IMR-90 (cell line): ENCODE results near the gene TFAP2C. TPM values are rescaled to one million over a fixed set of nuclear protein-coding genes. Genes with fewer than 3 reads are reported as not detected.
A peak's percentile ranks its signal among the peaks of the same experiment; 100 is the strongest.

Source experiments
- ATAC-seq: fragments of 200-7000 bp; cut with Tn5 transposase; 2 replicates; pipeline ENCODE4 v1.9.1; 2020; ENCODE audit warnings: low read depth, mild to moderate bottlenecking, moderate library complexity
- BruUV-seq: library from RNA; stranded (reverse); fragments of 400-500 nt; replicated peaks from 2 replicates; lab custom pipeline; 2021; lab: Mats Ljungman, UMichigan
- CTCF ChIA-PET: fragments of 300-600 bp; formaldehyde crosslinking; extraction: SDS; loops from one replicate; lab custom pipeline; 2021; ENCODE audit warnings: antibody characterized with exemption; lab: Yijun Ruan, JAX
- POLR2A ChIA-PET: fragments of 300-600 bp; sonication (Branson Sonifier 250); formaldehyde crosslinking; loops from one replicate; lab custom pipeline; 2022; ENCODE audit warnings: antibody characterized with exemption; ENCODE audit not compliant: unreplicated experiment; lab: Charles Lee
- DNase-seq: peaks from one replicate; pipeline ENCODE4 v3.0.0; 2013
- H2AFZ ChIP-seq: replicated peaks from 2 replicates; pipeline ENCODE3; 2013; ENCODE audit warnings: low read length, mild to moderate bottlenecking; ENCODE audit not compliant: poor library complexity
- H2AK5ac ChIP-seq: 2 replicates; pipeline ENCODE4 v1.6.1; 2013; ENCODE audit warnings: low read depth, low read length, inconsistent platforms
- H2AK9ac ChIP-seq: replicated peaks from 2 replicates; pipeline ENCODE3; 2013; ENCODE audit warnings: mild to moderate bottlenecking, low read depth, low read length, moderate library complexity; ENCODE audit not compliant: poor library complexity
- H2BK120ac ChIP-seq: 2 replicates; pipeline ENCODE4 v1.6.1; 2013; ENCODE audit warnings: low read depth, low read length, inconsistent platforms
- H2BK15ac ChIP-seq: 3 replicates; pipeline ENCODE4 v1.6.1; 2013; ENCODE audit warnings: low read depth, low read length, inconsistent platforms
- H2BK20ac ChIP-seq: 2 replicates; pipeline ENCODE4 v1.6.1; 2013; ENCODE audit warnings: low read depth, mild to moderate bottlenecking, inconsistent platforms, low read length, moderate library complexity
- H2BK5ac ChIP-seq: 2 replicates; pipeline ENCODE4 v1.6.1; 2013; ENCODE audit warnings: mild to moderate bottlenecking, low read depth, low read length, inconsistent platforms; ENCODE audit not compliant: poor library complexity, severe bottlenecking
- H3K14ac ChIP-seq: replicated peaks from 2 replicates; pipeline ENCODE4 v1.6.1; 2013; ENCODE audit warnings: low read depth, low read length, inconsistent platforms
- H3K18ac ChIP-seq: 2 replicates; pipeline ENCODE4 v1.6.1; 2013; ENCODE audit warnings: low read depth, low read length, control low read depth
- H3K23ac ChIP-seq: 2 replicates; pipeline ENCODE4 v1.6.1; 2013; ENCODE audit warnings: low read depth, low read length, inconsistent platforms
- H3K27ac ChIP-seq: 2 replicates; pipeline ENCODE4 v1.5.1; 2013; ENCODE audit warnings: mild to moderate bottlenecking, control low read depth, low read length; ENCODE audit not compliant: insufficient read depth
- H3K27me3 ChIP-seq: 2 replicates; pipeline ENCODE4 v1.6.1; 2013; ENCODE audit warnings: low read length; ENCODE audit not compliant: control insufficient read depth, insufficient read depth
- H3K36me3 ChIP-seq: 2 replicates; pipeline ENCODE4 v1.6.1; 2013; ENCODE audit warnings: low read length, mixed read lengths; ENCODE audit not compliant: control insufficient read depth, insufficient read depth
- H3K4ac ChIP-seq: 2 replicates; pipeline ENCODE4 v1.6.1; 2013; ENCODE audit warnings: low read depth, low read length, inconsistent platforms
- H3K4me1 ChIP-seq: 2 replicates; pipeline ENCODE4 v1.6.1; 2013; ENCODE audit warnings: low read length, mixed read lengths; ENCODE audit not compliant: control insufficient read depth, insufficient read depth
- H3K4me2 ChIP-seq: 2 replicates; pipeline ENCODE4 v1.6.1; 2013; ENCODE audit warnings: low read depth, mild to moderate bottlenecking, control low read depth, low read length, moderate library complexity
- H3K4me3 ChIP-seq: 2 replicates; pipeline ENCODE4 v1.5.1; 2013; ENCODE audit warnings: low read depth, mild to moderate bottlenecking, control low read depth, low read length, moderate library complexity; ENCODE audit not compliant: insufficient read depth
- H3K56ac ChIP-seq: 2 replicates; pipeline ENCODE4 v1.6.1; 2013; ENCODE audit warnings: low read length, inconsistent platforms; ENCODE audit not compliant: insufficient read depth; ENCODE audit errors: extremely low read depth
- H3K79me1 ChIP-seq, 2 experiments: 2 replicates each; pipeline ENCODE4 v1.6.1; 2013; ENCODE audit warnings: low read length in 2 of 2, inconsistent platforms in 1 of 2, low read depth in 1 of 2
- H3K9ac ChIP-seq: 2 replicates; pipeline ENCODE4 v1.6.1; 2013; ENCODE audit warnings: low read depth, low read length, control low read depth
- H3K9me1 ChIP-seq: 2 replicates; pipeline ENCODE4 v1.6.1; 2013; ENCODE audit warnings: low read length, inconsistent platforms; ENCODE audit not compliant: insufficient read depth
- H3K9me3 ChIP-seq: 2 replicates; pipeline ENCODE4 v1.6.1; 2013; ENCODE audit warnings: low read length; ENCODE audit not compliant: control insufficient read depth, insufficient read depth
- H4K20me1 ChIP-seq: 2 replicates; pipeline ENCODE4 v1.6.1; 2013; ENCODE audit warnings: low read length, inconsistent platforms; ENCODE audit not compliant: insufficient read depth
- H4K5ac ChIP-seq: 2 replicates; pipeline ENCODE4 v1.6.1; 2013; ENCODE audit warnings: mild to moderate bottlenecking, low read depth, low read length, control low read depth
- H4K8ac ChIP-seq, 2 experiments: 2 replicates each; pipeline ENCODE4 v1.6.1; 2013; ENCODE audit warnings: low read depth in 2 of 2, low read length in 2 of 2, control low read depth in 1 of 2, inconsistent platforms in 1 of 2
- H4K91ac ChIP-seq: 2 replicates; pipeline ENCODE4 v1.6.1; 2013; ENCODE audit warnings: low read depth, low read length, inconsistent platforms; ENCODE audit not compliant: insufficient read depth
- BHLHE40 ChIP-seq: fragments of 150-350 bp; IDR thresholded peaks from 2 replicates; pipeline ENCODE4 v1.6.1; 2016; ENCODE audit warnings: mild to moderate bottlenecking, low read depth, low read length
- CEBPB ChIP-seq: IDR thresholded peaks from 2 replicates; pipeline ENCODE4 v1.6.1; 2012; ENCODE audit warnings: low read depth, low read length, improper control_type of control experiment
- MAZ ChIP-seq: IDR thresholded peaks from 2 replicates; pipeline ENCODE4 v1.6.1; 2012; ENCODE audit warnings: low read depth, mild to moderate bottlenecking, low read length, improper control_type of control experiment, moderate library complexity, borderline replicate concordance
- POLR2A ChIP-seq: IDR thresholded peaks from 2 replicates; pipeline ENCODE4 v1.6.1; 2012; ENCODE audit warnings: mild to moderate bottlenecking, low read depth, low read length
- RCOR1 ChIP-seq: IDR thresholded peaks from 2 replicates; pipeline ENCODE4 v1.6.1; 2012; ENCODE audit warnings: mild to moderate bottlenecking, low read length, improper control_type of control experiment; ENCODE audit not compliant: insufficient replicate concordance
- RFX5 ChIP-seq: IDR thresholded peaks from 2 replicates; pipeline ENCODE4 v1.8.0; 2012; ENCODE audit warnings: low read depth, mild to moderate bottlenecking, low read length, moderate library complexity
- SMC3 ChIP-seq: fragments of 150-350 bp; IDR thresholded peaks from 2 replicates; pipeline ENCODE4 v1.6.1; 2016; ENCODE audit warnings: low read depth, mild to moderate bottlenecking, antibody characterized with exemption, low read length, moderate library complexity
- WGBS, 2 experiments: methylation state at CpG; one replicate each; pipeline versions ENCODE4 v1.1.5 to v1.1.7; 2013; ENCODE audit warnings: missing lambda C conversion rate in 2 of 2; ENCODE audit not compliant: insufficient read length in 1 of 2; ENCODE audit errors: extremely low coverage in 2 of 2; 5-methylcytosine and 5-hydroxymethylcytosine counted together
- dilution Hi-C: fragments of 300-500 bp; cut with HindIII; formaldehyde crosslinking; loops from one replicate; pipeline ENCODE4 v1.14.3; 2018; ENCODE audit warnings: low sequenced_read_pairs; ENCODE audit not compliant: unreplicated experiment
- in situ Hi-C: fragments of 300-500 bp; cut with MboI; formaldehyde crosslinking; loops from 3 replicates; pipeline ENCODE4 v1.14.3; 2019; ENCODE audit warnings: low sequenced_read_pairs, inconsistent platforms, mixed read lengths
- intact Hi-C: fragments of 100-400 bp; cut with micrococcal nuclease; formaldehyde crosslinking; loops from 2 replicates; pipeline ENCODE4 v1.10.0; 2022
- polyA plus RNA-seq, 3 experiments: library from polyadenylated mRNA; depleted of rRNA; stranded (reverse); fragments of >200 nt; gene quantifications; 2 replicates each; pipeline ENCODE4 v1.2.3, GENCODE V29; 2012; ENCODE audit warnings: low replicate concordance in 1 of 3
- total RNA-seq: library from RNA; depleted of rRNA; stranded (reverse); fragments of >200 nt; gene quantifications from 2 replicates; pipeline ENCODE4 v1.2.3, GENCODE V29; 2012
- TF ChIP-seq, protein P1 (sequence below): fragments of 150-350 bp; IDR thresholded peaks from 2 replicates; pipeline ENCODE4 v1.6.1; 2017; ENCODE audit warnings: mild to moderate bottlenecking, antibody characterized with exemption, low read length, low read depth

The TFAP2C gene
- total and polyA plus RNA-seq, 2 of the 4 experiments (the other 2 are of a cell fraction), result under 0.01 to 0.05 TPM

DNA sequence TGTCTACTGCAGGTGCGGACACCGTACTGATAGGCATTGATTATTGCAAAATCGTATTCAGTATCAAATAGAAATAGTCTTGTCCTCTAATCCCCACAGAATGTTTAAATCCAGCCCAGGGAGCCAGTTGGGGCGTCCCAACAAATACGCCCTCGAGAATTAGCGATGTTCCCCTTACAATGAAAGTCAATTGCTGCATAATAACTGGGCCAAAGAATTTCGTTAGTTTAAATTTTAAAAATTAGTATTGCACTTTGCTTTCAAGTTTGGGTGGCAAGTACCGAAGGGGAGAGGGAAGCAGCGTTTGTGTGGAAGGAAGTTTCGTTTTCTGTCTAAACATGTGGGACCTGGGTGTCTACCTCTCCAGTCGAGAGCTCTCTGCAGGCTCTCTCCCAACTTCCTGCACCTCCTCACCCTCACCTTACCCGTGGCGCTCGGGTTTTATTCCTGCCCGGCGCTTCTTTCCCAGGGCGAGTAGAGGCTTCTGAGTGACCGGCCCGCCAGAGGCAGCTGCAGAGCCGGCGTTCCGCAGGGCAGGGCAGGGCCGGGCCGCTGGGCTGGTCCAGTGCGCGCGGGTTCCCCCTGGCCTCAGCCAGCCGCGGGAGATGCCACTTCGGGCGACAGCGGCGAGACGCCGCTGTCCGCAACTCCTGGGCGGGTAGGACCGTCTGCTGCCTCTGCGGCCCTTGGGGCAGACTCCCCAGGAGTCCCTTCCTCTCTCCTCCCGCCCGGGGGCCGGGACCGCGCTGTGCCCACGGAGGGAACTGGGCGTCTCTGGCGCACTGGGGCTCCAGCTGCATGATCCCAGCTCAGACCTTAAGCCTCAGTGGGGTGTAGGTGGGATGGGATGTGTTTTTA lies 862 bp upstream of the TFAP2C start:
- H3K9ac ChIP-seq, result no peak overlapping the region
- peaks cover 83% of the 10 kb centered on the region for H3K27me3 ChIP-seq
- H4K91ac ChIP-seq, result no peak overlapping the region
- H3K9me1 ChIP-seq, result no peaks in the 10 kb centered on the region
- H2BK15ac ChIP-seq, result no peak overlapping the region
- H2BK5ac ChIP-seq, result no peak overlapping the region
- no peak overlapping the region for H4K8ac ChIP-seq
- H3K18ac ChIP-seq, result no peak overlapping the region
- no peak for TF ChIP-seq RFX5
- no peak for TF ChIP-seq CEBPB
- TF ChIP-seq, protein P1, sequence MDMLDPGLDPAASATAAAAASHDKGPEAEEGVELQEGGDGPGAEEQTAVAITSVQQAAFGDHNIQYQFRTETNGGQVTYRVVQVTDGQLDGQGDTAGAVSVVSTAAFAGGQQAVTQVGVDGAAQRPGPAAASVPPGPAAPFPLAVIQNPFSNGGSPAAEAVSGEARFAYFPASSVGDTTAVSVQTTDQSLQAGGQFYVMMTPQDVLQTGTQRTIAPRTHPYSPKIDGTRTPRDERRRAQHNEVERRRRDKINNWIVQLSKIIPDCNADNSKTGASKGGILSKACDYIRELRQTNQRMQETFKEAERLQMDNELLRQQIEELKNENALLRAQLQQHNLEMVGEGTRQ, result no peak
- TF ChIP-seq SMC3, result no peak
- TF ChIP-seq RCOR1, result no peak
- no peak for TF ChIP-seq MAZ
- no peak for TF ChIP-seq BHLHE40
- TF ChIP-seq POLR2A, result no peak
- H2BK120ac ChIP-seq, result no peak overlapping the region
- intact Hi-C loops (no loop called here), dilution Hi-C loops (no loop called here), in situ Hi-C loops (no loop called here)
- peak; percentile 58 for ATAC-seq
- POLR2A ChIA-PET, result no interaction called here
- no TSS peak for BruUV-seq
- H3K4me2 ChIP-seq, result peak overlapping the region; percentile 22; the same call in 1 of the 2 replicates
- H4K20me1 ChIP-seq, result no peaks in the 10 kb centered on the region
- H4K5ac ChIP-seq, result no peak overlapping the region
- WGBS, 2 experiments, result 0% methylated on average over 1 of the region's 48 CpGs; no CpG with 5 or more reads in 1 of the 2 experiments
- DNase-seq, result no peak
- no peaks in the 10 kb centered on the region for H3K79me1 ChIP-seq
- H3K9me3 ChIP-seq, result no peaks in the 10 kb centered on the region
- H2BK20ac ChIP-seq, result no peak overlapping the region
- H2AK5ac ChIP-seq, result no peak overlapping the region
- H2AK9ac ChIP-seq, result peak overlapping the region; percentile 52
- H2AFZ ChIP-seq, result peak overlapping the region; percentile 36
- H3K4me3 ChIP-seq, result no peak overlapping the region
- H3K56ac ChIP-seq, result no peak overlapping the region
- no peaks in the 10 kb centered on the region for H3K36me3 ChIP-seq
- no peak overlapping the region for H3K27ac ChIP-seq
- H3K4ac ChIP-seq, result no peak overlapping the region
- no peak overlapping the region for H3K14ac ChIP-seq
- no peaks in the 10 kb centered on the region; the same call in 1 of the 2 replicates for H3K4me1 ChIP-seq
- CTCF ChIA-PET, result no interaction called here
- H3K23ac ChIP-seq, result no peak overlapping the region
